ENCODE data around the gene RIN3.

DNA sequence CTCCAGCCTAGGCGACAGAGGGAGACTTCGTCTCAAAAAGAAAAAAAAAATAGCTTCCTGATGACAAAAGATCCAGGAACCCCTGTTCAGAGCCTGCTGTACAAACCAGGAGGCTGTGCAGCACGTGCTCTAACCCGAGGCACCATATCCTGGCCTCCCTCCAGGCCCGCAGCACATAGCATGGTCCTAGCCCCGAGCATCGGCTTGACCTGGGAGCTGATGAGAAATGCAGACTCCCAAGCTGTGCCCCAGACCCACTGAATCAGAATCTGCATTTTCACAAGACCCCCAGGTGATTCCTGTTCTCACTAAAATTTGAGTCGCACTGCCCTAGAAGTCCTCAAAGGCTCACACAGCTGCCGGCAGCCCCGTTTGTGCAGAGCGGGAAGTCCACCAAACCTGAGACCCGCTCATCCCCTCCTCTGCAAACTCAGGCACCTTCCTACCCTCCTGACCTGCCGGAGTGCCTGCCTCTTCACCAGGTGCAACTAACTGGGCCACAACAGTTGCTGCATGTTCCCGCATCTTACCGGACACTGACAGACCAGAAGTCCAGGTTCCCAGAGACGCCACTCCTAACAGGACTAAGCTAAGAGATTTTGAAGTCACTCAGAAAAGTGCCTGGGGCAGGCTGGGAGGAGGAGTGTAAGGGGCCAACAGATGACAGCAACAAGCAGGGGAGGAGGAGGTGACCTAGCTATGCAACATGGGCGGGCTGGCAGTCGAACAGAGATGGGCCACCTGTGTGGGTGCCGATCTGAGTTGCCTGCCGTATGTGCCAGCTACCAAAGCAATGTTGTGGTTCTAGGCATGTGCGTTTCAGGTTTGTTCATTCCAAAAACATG, 24.0 kb upstream of the RIN3 start:
- TF ChIP-seq, protein P1, sequence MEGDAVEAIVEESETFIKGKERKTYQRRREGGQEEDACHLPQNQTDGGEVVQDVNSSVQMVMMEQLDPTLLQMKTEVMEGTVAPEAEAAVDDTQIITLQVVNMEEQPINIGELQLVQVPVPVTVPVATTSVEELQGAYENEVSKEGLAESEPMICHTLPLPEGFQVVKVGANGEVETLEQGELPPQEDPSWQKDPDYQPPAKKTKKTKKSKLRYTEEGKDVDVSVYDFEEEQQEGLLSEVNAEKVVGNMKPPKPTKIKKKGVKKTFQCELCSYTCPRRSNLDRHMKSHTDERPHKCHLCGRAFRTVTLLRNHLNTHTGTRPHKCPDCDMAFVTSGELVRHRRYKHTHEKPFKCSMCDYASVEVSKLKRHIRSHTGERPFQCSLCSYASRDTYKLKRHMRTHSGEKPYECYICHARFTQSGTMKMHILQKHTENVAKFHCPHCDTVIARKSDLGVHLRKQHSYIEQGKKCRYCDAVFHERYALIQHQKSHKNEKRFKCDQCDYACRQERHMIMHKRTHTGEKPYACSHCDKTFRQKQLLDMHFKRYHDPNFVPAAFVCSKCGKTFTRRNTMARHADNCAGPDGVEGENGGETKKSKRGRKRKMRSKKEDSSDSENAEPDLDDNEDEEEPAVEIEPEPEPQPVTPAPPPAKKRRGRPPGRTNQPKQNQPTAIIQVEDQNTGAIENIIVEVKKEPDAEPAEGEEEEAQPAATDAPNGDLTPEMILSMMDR (IDR thresholded peaks at IDR 0.05; ENCODE audit: extremely low read depth in 1 of 2, insufficient read depth in 1 of 2, low read depth in 1 of 2, low read length in 2 of 2): no peak
- TF ChIP-seq POLR2A (IDR thresholded peaks at IDR 0.05; ENCODE audit: low read depth, low read length): no peak
- TF ChIP-seq, protein P2, sequence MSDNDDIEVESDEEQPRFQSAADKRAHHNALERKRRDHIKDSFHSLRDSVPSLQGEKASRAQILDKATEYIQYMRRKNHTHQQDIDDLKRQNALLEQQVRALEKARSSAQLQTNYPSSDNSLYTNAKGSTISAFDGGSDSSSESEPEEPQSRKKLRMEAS (IDR thresholded peaks at IDR 0.05; ENCODE audit: insufficient read depth, insufficient read length): no peak
